Measurements from ENCODE around the gene TSPAN15.

The TSPAN15 gene

DNA sequence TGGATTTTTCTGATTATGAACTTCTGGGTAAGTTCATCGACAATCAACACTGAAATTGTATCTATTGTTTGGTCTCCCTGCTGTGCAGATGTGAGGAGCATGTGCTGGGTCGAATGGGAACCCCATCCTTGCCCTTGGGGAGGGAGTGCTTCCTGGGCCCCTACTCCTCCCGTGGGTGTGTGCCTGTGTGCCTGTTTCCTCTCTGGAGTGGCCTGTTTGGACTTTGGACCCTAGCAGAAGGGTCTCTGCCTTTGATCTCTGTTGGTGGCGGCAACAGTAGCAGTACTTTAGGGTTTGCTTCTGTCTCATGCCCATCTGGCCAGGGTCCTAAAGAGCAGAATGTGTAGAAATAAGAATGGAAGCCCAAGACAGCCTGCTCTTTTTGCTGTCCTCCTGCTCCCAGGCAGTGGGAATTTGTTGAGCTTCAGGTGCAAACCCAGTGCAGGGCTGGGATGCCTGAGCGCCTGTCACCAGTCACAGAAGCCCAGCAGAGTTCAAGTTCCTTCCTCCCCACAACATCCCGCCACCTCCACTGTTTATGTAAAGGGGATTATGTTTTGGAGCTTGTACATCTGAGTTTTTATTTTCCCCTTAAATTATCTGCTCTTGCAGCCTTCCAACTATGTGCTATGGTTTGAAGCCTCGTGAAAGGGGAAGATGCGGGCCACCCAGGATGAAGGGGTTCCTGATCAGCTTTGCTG, 33.1 kb upstream of the TSPAN15 start:
- DNase-seq = no peak

DNA sequence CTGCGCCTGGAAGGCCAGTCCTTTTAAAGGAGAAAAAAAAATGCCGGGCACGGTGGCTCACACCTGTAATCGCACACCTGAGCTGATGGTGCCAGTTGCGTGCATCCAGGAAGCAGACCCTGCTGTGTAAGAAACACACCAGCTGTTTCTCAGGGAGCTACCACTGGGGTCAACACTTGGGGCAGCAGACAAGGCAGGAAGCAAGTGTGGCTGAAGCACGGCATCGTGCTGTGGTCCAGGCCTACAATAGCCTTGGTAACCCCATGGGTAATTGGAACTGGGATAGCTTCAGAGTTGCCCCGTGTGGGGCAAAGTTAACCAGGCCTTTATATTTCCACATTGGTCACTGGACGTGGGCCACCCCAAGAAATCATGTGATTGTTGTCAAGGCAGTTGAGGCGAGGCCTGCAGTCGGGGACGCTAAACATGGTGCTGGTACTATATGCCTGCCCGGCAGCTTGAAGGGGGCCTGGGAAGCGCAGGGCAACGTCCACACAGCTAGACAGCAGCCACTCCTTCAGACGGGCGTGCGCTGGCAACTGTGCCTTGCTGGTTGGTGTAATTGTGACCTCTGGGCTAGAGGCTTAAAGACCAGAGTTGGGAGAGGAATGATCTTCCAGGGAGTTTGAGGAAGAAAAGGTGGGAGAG, 32.0 kb upstream of the TSPAN15 start:
- DNase-seq = no peak

DNA sequence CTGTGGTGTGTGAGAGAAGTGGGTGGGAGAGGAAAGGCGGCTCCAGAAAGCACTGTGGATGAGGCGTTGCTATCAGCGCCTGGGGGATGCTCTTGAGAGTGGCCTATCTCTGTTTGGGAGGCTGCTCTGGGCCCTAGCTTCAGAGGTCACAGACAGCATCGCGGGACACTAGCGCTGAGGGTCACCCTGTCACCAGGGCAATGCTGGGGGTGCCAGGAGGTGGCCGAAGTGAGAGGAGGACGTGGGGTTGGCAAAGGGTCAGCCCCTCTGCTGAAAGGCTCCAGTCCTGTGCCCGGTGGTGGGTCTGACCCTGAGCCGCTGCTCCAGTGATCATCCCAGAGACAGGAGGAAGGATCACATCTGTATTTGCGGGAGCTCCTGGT, 31.5 kb upstream of the TSPAN15 start:
- DNase-seq = no peak

DNA sequence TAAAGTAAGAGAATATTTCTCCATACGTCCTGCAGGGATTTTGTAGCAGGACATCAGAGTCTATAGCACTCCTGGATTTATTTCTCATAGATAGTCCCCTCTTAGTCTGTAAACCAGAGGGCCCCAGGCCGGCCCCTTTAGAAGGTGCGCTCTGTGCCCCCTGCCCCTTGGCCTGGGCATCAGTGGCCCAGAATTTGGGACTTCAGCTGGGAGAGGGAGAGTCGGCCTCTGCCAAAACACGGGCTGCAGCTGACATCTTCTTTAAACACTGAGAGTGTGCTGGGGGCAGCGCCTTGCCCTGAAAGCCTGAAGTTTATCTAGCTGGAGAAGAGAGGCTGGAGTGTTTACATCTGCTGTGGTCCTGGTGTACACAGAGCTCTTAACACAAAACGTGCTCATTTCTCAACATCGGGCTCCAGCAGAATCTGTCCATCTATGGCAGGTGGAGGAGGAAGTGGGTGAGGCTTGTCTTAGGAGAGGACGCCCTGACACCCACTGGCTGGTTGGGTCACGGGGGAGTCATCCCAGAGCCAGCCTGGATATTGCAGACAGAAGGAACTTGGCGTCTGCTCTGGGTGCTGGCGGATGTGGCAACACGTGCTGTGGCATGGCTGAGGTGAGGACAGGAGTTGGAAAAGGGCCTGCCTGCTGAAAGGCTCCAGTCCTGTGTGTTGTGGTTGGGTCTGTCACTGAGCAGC, 29.5 kb upstream of the TSPAN15 start:
- no peak for DNase-seq

DNA sequence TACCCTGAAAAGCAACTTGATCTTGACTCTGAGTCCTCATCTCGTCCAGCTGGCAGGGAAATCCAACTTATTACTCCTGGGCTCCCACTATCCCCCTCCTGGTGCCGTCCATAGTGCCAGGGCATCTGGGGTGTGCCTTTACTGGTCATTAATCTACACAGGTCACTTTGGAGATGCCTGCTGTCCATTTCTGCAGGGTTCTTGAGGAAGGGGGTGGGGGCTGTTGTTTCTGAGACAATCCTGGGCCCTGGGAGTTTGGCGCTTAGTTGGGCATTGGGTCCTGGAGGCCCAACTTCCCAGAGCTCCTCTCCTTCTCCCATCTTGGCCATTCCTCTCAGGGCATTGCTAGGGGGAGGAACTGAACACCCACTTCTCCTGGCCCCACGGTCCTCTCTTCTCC, 28.6 kb upstream of the TSPAN15 start:
- no peak for DNase-seq

DNA sequence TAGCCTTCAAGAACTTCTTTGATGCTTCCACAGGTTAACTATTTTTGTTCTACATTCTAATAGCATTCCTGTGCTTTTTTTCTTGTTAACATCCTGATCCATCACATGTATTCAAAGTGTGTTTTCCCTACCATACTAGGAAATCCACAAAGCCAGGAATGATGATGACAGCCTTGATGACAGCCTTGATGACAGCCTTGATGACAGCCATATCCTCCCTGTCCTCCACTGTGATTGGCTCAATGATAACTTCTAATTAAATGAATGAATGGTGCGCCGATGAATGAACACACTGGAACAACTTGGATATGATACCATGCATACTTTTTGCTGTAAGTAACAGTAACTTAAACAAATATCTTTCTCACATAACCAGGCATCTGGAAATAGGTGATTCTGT, 26.2 kb upstream of the TSPAN15 start:
- no peak for DNase-seq

DNA sequence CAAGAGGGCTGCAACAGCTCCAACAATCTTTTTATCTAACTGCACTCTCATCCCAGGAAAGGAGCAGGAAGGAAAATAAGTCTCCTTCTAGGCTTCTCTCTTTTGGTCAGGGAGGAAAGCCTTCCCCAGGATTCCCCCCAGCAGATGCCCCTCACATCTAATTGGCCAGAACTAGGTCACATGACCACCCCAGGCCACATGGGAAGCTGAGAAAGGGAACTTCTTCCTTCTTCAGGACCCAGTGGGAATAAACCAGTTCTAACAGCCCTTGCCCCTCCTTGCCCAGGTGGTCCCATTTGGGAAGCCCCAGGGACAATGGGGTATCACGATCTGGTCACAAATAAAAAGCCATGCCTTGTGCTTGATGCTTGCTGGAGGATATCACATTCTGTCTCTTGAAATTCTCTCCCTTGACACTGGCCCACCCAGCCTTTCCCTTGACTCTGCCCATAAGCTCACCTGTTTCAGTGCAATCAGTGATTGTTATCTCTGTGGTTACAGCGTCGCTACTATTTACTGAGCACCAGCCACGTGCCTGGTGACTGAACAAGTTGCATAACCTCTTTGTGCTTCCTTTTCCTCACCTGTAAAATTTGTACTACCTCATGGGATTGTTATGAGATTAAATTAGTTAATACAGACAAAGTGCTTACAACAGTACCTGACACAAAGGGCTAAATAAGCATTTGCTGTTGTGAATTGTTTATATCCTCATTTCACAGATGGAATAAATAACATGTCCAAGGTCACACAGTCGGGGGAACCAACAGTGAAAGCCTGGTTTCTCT, 25.6 kb upstream of the TSPAN15 start:
- no peak for DNase-seq

DNA sequence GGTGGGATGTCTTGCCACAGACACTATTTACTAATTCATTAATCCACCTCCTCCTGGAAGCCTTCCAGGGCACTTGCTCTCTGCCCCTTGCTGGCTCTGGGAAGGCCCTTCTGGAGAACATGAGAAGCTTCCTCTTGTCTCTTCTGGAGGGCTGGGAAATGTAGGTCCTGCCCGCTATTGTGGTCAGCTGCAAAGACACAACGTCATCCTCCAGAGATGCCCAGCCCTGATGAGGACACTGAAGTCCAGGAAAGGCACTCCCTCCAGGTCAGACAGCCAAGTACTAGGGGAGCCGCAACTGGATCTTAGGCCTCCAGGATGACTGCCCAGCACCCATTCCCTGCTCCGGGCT, 24.9 kb upstream of the TSPAN15 start:
- DNase-seq = no peak

DNA sequence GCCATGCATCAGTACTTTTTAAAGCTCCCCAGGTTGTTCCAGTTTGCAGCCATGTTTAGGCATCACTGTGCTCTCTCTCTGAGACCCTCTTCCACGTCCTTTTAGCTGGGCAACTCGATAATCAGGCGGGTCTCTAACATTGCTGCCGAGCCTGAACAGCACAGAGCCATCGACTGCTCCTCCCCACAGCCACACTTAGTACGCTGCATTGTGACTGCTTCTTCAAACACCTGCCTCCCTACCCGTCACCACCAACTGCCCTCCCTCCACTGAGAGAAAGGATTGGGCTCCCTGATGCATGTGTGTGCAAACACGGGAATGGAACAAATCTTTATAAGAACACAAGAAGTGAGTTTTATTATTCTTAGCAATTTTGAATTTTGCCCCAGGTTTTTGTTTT, 23.1 kb upstream of the TSPAN15 start:
- DNase-seq = no peak

DNA sequence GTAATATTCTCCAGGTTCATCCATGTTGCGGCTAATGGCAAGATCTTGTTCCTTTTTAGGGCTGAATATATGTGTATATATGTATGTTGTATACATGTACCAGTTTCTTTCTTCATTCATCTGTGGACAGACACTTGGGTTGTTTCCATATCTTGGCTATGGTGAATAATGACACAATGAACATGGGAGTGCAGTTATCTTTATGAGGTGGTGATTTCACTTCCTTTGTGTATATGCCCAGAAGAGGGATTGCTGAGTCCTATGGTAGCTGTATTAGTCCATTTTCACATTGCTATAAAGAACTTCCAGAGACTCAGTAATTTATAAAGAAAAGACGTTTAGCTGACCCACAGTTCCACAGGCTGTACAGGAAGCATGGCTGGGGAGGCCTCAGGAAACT, 17.1 kb upstream of the TSPAN15 start:
- DNase-seq = no peak

DNA sequence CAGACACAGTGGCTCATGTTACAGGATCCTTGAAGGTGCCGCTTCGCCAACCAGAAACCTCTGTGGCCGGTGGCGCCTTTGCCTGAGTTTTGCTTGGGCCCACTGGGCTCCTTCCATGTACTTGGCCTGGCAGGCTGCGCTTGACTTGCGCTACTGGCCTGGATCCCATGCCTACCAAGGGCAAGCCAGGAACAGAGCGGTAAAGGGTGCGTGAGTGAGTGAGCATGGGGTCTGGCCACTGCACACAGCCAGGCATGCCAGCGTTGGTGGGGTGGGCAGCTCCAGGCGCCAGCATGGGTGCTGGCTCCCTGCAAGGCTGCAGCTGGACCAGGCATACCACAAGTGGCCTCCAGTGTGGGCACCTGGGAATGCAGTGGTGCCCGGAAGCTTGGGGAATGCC, 16.3 kb upstream of the TSPAN15 start:
- DNase-seq = no peak

DNA sequence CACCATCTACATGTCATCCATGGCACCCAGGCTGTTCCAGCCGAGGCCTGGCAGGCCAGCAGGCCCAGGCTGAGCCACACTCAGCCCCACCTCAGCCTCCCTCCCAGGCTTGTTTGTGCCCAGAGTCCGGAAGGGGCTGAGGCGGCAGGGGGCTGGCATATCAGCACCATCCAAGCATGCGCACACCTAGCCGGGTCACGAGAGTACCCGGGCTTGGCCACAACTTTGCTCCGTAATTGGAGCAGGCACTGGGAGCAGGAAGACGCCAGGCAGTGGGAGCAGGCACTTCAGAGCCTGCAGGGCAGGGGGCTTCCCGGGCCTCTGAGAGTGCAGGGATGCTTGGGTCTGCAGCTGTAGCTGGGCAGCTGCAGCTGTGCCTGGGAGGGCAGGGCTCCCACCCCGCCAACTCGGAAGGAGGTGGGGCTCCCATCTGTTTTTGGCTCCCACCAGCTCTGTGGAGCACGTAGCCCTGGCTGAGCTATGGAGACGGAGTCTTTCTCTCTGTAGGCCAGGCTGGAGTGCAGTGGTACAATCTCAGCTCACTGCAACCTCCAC, 15.2 kb upstream of the TSPAN15 start:
- no peak for DNase-seq

DNA sequence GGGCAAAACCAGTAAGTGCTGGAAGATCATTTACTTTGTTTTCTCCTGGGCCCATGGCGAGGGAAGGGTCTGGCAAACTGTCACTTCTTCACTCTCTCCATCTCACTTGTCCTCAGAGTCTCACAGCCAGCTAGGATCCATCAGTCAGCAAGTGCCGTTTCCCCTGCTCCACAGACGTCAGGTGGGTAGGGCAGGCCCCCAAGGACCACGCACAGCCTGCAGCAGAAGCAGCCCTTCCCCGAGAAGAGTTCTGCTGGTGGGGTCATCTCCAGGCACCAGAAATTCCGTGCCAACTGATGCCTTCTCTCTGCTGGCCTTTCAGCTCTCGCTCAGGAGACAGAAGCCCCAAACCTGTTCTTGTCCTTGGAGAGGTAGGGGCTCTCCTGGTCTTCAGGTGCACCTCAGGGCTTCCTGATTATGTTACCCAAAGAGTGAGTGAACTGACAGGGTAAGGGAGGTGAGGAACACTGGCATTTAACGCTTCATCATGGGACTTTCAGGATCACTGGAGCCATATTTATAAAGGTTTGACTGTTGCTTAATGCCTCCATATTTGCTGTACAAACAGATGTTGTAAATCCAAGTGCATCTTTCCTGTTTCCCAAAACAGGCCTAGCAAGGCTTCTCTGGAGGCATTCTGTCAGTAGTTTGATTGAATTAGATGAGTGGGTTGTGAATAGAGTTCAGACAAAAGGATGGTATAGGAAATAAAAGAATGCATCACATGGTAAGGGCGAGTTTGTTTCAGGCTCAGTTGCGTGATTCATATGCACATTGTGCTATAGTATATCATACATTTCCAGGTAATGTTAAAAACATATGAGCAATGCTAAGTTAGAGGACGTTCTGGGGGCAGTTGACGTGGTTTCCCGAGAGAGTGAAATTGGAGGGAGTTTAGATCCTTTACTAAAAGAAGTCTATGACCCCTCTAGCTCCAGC, 13.7 kb upstream of the TSPAN15 start:
- DNase-seq = no peak

DNA sequence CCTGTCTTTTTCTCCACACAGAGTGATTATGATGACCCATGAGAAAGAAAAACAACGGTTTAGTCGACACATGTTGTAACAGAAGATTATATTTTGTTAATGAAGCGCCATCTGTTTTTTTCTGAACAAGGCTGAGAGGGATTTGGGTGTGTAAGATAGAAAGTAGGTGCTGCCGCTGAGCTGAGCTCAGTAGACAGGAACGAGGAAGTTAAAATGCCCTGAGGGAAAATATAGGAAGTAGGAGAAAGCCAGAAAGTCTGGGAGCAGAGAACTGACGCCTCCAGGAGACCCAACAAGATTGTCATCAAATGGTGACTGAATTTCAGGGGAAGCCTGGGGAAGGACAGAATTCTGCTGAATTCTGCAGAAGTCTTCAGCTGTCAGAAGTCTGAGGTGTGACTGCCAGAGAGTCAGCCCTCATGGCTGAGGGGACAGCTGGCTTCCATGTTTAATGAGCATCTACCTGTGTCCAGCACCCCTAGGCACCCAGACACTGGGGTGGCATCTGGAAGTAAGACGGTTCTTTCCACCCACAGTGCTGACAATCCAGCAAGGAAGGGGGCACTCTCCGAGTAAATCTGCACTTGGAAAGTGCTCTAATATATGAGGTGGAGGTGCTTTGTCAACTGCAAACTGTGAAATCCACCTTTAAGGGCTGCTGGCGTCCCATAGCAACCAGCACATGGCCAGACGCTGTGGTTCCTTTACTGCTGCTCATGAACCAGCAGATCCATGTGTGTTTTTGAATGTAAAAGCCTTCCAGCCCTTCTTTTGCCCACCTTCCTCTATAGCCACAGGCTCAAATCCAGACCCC, 12.5 kb upstream of the TSPAN15 start:
- no peak for DNase-seq

DNA sequence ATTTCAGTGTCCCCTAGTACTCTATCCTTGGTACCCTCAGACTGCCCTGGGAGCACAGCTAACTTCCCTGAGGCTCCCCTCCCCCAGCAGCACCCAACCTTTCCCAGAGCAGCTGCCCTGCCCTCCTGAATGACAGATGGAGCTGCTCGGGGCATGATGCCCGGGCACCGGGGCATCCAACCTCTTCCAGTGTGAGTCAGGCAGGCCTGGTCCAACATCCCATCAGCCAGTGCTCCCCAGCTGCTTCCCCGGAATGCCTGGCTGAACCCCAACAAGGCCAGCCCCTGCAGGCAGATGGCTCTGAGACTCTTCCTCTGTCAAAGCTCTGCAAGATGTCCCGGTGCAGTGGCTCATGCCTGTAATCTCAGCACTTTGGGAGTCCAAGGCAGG, 11.9 kb upstream of the TSPAN15 start:
- no peak for DNase-seq

DNA sequence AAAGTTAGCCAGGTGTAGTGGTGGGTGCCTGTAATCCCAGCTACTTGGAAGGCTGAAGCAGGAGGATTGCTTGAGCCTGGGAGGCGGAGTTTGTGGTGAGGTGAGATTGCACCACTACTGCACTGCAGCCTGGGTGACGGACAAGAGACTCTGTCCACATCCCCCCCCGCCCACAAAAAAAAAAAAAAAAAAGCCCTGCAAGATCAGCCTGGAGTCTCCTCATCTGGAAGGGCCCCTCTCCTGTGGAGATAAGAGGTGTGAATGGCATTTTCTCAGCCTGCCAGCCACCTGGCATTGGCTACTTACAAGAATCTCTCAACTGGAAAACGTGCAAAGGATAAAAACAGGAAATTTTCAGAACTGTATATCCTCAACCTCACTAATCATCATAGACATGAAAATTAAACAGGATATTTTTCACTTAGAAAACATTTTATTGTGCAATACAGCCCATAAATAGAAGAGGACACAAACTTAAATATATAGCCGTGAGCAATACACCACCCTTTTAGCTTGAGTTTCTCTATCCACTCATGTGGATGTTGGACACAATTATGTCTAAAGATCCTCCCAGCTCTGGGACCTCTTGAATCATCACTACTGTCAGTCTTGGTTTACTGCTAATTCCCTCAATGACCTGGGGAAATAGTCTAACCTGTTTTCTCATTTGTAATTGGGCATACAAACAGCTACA, 11.3 kb upstream of the TSPAN15 start:
- DNase-seq = no peak

DNA sequence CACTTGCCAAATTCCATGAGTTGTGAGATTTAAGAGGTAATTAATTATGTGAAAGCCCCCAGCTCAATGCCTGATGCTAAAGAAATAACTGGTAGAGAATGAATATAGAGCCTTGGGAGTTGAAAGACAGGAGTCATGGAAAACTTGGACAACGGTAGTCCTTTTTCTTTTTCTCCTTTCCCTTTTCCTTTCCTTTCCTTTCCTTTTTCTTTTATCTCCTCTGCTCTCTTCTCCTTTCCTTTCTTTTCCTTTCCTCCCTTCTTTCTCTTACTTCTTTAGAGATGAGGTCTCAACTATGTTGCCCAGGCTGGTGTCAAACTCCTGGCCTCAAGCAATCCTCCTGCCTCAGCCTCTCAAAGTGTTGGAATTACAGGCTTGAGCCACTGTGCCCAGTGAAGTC, 7.9 kb upstream of the TSPAN15 start:
- no peak for DNase-seq

DNA sequence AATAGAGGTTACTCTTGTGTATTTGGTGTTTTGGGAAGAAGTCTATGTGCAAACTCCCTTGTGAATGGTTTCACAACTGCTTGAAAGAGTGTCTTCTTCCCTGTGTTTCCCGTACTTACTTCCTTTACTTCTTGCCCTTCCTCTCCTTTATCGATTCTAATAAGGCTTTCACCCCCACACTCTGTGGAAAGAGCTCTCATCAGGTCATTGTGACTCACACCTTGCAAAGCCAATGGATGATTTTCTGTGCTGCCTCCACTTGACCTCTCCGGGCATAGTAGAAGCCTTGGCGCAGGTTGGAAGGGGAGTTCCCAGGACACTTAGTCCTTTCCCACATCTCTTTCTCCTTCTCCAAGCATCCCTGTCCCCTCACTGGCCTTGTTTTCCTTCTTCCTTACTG, 6.2 kb upstream of the TSPAN15 start:
- DNase-seq = no peak

DNA sequence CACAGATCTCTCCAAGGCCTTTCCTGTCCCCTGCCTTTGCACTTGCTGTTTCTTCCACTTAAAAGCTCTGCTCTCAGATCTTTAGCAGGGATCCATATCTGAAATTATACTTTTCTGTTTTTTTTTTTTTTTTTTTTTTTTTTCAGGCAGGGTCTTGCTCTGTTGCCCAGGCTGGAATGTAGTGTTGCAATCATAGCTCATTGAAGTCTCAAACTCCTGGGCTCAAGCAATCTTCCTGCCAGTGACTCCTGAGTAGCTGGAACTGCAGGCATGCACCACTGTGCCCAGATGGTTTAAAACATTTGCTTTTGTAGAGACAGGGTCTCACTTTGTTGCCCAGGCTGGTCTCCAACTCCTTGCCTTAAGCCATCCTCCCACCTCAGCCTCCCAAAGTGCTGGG, 5.0 kb upstream of the TSPAN15 start:
- no peak for DNase-seq

DNA sequence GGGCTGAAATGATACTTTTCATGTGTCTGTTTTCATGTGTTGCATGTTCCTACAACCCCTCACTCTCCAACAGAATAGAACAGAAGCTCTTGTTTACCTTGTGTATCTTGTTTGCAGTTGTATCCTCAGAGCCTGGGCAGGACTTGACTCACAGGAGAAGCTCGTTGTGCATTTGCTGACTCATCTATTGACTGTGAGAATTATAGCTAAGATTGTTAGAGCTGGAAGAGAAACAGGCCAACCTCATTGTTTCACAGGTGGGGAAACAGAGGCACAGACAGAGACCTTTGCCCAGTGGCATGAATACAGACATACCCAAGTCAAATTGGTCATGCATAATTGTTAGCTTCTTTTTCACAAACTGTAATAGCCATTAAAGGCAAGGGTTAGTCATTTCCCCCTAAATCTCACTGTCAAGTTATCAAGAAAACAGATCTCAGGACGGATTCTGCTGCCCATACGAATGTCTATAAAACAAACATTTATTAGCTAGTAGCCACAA, 4.6 kb upstream of the TSPAN15 start:
- no peak for DNase-seq

DNA sequence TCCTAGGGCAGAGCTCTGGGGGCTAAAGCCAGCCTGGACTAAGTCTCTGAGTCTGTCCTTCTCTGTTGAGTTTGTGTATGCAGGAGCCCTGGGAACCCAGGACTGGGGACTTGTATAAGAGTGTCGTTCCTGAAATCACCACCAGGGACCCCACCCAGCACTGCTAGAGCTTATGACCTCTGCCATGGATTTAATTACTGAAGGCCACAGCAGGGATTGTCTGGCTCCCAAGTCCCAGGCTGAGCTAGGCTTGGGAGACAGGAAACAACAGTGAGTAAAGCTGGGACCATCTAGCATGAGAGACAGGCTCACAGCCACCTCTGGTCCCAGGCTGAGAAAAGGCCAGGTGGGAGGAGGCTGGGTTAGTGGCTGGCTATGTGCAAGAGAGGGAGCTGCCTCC, 1.4 kb upstream of the TSPAN15 start:
- no peak for DNase-seq
